AG09319 (cell line): ENCODE data around the gene B9D2.

ENCODE experiments used
- DNase-seq: peaks from one replicate; pipeline ENCODE4 v3.0.0-alpha.2; 2010; ENCODE audit warnings: low read depth; ENCODE audit errors: extremely low read depth
- CTCF ChIP-seq: IDR thresholded peaks from 2 replicates; pipeline ENCODE4 v1.5.1; 2011; ENCODE audit warnings: low read depth, mild to moderate bottlenecking, inconsistent platforms, low read length, moderate library complexity

B9D2 gene

GRCh38 chr19:41408256-41408655 lies 44.3 kb upstream of the B9D2 start:
- no peak for DNase-seq
- no peak for TF ChIP-seq CTCF

GRCh38 chr19:41407271-41407670 lies 43.3 kb upstream of the B9D2 start:
- DNase-seq: no peak
- TF ChIP-seq CTCF: no peak

GRCh38 chr19:41405776-41406175 lies 41.8 kb upstream of the B9D2 start:
- no peak for DNase-seq
- no peak for TF ChIP-seq CTCF

GRCh38 chr19:41403181-41403970 lies 39.4 kb upstream of the B9D2 start:
- DNase-seq: no peak

GRCh38 chr19:41402010-41402409 lies 38.1 kb upstream of the B9D2 start:
- no peak for TF ChIP-seq CTCF
- DNase-seq: no peak

More at GRCh38 chr19:41403181-41403970, 39.4 kb upstream of the B9D2 start:
- TF ChIP-seq CTCF: no peak

- TF ChIP-seq CTCF: no peak
- DNase-seq: no peak
These were observed 37.5 kb upstream of the B9D2 start for GRCh38 chr19:41401483-41401882.

GRCh38 chr19:41399525-41399924 lies 35.6 kb upstream of the B9D2 start:
- no peak for TF ChIP-seq CTCF
- DNase-seq: no peak
